Hepatic stellate cell (primary cell): Measurements from ENCODE around the gene MCEMP1.
"Not testable (repeated sequence)": the region's sequence is repeated elsewhere in the genome, so short reads cannot be mapped to it uniquely, and the experiment has no call there.

Source experiments
- DNase-seq: peaks from one replicate; pipeline ENCODE4 v3.0.0; 2011; ENCODE audit warnings: low spot score

The MCEMP1 gene

DNA sequence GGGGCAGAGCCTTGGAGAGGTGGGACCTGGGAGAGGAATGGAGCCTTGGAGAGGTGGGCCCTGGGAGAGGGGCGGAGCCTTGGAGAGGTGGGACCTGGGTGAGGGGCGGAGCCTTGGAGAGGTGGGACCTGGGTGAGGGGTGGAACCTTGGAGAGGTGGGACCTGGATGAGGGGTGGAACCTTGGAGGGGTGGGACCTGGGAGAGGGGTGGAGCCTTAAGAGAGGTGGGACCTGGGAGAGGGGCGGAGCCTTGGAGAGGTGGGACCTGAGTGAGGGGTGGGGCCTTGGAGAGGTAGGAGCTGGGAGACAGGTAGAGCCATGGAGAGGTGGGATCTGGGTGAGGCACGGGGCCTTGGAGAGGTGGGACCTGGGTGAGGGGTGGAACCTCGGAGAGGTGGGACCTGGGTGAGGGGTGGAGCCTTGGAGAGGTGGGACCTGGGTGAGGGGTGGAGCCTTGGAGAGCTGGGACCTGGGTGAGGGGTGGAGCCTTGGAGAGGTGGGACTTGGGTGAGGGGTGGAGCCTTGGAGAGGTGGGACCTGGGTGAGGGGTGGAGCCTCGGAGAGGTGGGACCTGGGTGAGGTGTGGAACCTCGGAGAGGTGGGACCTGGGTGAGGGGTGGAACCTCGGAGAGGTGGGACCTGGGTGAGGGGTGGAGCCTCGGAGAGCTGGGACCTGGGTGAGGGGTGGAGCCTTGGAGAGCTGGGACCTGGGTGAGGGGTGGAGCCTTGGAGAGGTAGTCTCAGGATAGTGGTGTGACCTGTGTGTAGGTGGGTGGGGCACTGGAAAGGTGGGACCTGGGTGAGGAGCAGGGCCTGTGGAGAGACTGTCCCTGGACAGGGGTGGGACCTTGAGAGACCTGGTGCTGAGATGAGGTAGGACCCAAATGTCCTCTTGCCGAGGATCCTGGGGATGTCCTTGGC lies 33.0 kb upstream of the MCEMP1 start:
- DNase-seq: not testable (repeated sequence)

DNA sequence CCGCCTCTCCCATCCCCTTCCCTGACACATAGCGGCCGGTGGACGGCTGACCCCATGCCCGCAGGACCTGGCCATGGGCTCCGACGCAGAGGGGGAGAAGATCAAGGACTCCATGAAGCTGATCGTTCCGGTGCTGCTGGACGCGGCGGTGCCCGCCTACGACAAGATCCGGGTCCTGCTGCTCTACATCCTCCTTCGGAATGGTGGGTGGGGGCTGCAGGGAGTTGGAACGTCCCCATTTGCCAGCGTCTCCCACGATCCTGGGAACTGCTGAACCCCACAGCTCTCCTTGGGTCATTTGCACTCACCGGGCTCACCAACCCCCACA lies 32.4 kb upstream of the MCEMP1 start:
- no peak for DNase-seq

DNA sequence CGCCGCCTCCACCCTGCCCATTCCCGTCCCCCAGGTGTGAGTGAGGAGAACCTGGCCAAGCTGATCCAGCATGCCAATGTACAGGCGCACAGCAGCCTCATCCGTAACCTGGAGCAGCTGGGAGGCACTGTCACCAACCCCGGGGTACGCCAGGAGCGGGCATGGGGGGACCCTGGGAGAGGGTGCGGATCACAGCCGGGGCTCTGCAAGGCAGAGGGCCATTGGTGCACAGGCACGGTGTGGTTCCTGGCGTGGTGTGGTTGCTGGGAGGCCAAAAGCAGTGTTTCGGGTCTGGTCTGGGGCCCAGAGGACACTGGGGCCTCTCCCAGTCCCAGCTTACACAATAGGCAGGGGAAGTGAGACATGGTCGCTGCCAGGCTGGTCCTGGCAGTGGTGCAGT lies 31.7 kb upstream of the MCEMP1 start:
- no peak for DNase-seq

DNA sequence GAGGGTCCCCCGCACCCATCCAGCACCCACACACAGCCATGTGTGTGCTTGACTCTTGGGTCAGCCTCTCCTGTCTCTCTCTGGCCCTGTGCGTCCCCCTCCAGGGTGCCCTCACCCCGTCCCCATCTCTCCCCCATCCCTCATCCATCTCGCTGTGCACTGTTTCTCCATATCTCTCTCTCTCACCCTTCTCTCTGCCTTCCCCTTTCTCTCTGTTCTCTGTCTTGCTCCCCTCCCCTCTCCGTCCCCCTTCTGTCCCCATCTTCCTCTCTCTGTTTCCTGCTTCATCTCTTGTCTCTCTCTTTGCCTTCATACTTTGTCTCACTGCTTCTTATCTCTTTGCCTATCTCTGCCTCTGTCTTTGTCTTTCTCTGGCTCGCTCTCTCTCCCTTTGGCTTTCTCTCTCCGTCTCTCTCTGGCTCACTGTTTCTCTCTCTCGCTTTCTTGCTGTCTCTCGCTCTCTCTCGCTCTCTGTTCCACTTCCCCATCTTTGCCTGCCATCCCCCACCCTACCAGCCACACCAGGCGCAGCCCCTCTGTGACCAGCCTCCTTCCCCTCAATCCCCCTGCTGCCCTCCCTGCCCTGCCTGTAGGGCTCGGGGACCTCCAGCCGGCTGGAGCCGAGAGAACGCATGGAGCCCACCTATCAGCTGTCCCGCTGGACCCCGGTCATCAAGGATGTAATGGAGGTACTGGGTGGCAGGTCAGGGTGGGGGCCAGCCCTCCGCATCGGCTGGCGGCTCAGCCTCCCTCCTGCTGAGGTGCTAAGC lies 31.0 kb upstream of the MCEMP1 start:
- no peak for DNase-seq

DNA sequence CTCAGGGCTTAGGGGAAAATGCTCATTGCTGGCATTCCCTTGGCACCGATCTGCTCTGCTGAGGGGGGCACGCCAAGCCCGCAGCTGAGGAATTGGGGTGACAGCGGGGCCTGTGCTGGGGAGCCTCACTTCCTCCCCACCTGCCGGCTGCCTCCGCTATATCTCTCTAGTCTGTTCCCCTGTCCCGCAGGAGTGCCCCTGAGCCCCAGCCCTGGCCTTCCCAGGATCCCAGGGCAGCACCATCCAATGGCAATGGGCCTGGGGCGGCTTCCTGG lies 30.5 kb upstream of the MCEMP1 start:
- no peak for DNase-seq

DNA sequence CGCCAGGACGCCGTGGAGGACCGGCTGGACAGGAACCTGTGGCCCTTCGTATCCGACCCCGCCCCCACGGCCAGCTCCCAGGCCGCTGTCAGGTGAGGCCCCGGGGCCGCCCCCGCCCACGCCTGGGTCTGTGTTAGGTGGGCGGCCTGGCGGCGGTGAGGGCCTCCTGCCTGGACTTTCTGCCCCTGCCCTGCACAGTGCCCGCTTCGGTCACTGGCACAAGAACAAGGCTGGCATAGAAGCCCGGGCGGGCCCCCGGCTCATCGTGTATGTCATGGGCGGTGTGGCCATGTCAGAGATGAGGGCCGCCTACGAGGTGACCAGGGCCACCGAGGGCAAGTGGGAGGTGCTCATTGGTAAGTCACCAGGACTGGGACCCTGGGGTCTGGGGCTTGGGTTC lies 29.7 kb upstream of the MCEMP1 start:
- DNase-seq: no peak

DNA sequence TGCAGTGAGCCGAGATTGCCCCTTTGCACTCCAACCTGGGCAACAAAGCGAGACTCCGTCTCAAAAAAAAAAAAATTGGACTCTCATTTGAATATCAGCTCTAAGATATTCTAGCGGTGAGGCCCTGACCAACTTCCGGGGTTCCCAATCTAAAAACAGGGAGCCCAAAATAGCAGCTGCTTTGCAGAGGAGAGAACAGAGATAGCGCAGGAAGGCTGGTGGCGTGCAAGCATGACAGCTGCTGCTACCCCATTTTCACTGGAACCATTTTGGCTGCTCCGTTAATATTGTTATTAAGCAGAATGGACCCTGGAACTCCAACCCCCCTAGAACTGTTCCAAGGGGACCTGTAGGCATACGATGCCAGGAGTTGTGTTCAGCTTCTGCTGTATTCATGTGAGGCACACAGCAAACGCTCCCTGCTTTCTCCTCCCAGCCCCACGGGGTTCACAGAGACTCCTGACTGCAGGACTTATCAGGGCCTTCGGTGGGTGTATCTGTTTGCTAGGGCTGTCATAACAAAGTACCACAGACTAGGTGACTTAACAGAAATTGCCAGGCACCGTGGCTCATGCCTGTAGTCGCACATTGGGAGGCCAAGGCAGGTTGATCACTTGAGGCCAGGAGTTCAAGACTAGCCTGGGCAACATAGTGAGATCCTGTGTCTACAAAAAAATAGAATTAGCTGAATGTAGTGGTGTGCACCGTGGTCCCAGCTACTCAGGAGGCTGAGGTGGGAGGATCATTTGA lies 28.4 kb upstream of the MCEMP1 start:
- DNase-seq: no peak

DNA sequence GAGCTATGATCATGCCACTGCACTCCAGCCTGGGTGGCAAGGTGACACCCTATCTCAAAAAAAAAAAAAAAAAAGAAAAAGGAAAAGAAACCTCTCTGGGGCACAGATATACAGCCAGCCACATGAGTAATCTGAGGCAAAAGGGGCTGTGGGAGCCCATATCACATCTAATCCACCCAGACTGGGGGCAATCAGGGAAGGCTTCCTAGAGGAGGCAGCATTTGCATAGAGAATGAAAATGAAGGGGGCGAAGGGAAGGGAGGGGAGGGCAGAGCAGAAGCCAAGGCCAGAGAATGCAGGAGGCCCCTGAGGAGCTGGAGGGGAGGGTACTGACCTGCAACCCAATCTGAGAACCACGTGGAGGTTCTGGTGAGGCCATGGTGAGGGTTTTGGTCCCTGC lies 26.7 kb upstream of the MCEMP1 start:
- DNase-seq: no peak

DNA sequence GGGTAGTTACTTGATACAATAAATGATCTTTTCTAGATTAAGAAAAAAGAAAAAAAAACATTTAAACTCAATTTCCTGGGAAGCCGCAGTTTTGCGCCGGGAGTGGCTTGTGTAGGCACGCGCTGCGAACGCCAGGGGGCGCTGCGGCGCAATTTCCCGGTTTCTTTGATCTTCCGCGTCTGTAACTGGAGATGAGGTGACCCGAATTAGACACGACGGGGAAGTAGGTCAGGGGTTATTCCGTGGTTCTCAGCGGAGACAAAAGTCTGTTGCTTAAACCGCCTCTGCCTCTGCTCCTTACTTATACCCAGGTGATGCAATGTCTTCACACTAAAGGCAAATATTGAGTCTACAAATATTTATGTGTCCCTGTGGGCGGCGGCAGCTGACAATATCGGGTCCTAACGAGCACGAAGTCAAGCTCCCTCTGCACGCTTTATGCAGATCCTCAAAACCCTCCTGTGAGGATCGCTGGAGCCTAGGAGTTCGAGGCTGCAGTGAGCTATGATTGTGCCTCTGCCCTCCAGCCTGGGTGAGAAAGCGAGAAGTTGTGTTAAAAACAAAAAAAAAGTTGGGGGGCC lies 24.7 kb upstream of the MCEMP1 start:
- peak; percentile 78 for DNase-seq

DNA sequence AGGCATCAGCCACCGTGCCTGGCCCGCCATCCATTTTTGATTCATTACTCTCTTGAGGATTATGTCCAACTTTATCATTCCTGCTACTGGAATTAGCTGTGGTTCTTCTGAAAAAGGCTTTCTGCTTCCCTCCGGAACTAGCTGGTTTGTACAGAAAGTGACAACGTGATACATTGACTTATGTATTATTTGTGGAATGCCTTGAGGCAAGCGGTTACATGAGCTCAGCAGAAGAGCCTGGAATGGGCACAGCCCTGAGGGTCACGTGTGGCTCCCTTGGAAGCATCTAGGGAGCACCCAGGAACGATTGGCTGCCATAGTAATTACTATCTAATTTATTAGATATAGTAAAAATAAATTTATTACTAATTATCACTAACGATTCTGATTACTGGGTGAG lies 22.5 kb upstream of the MCEMP1 start:
- DNase-seq: no peak

DNA sequence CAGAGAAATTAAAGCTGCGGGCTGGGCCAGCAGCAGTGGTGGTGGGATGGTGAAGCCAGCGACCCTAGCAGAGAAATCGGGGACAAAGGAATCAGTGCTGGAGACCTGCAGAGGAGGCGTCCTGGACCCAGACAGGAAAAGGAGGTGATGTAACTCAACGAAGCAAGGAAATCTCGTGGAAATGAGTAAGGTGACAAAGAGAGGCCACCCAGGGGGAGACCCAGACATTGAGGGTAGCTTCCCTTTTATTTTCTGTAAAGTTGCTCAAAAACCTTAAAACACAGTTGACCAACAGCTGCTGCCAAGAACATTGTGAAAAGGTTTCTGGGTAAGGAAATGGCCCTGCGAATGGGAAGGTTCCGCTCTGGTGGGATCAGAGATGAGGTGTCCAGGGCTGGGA lies 21.3 kb upstream of the MCEMP1 start:
- no peak for DNase-seq

DNA sequence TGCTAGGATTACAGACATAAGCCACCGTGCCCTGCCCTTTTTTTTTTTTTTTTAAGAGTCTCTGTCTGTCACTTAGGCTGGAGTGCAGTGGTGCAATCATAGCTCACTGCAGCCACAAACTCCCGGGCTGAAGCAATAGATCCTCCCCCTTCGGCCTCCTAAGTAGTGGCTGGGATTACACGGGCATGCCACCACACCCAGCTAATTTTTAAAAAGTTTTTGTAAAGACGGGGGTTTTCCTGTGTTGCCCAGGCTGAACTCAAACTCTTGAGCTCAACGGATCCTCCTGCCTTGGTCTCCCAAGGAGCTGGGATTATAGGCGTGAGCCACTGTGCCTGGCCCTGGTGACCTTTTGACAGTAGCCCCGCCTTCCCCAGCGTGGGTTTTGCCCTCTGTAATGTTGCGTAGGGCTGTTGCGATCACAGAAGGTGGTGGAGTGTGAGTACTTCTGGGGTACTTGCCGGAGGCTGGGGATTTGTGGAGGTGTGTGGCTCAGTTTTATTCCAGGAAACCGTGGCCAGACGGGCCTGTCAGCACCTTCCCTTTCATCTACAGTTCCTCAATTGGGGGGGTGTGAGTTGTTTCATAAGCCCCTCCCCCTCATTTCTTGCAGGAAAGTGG lies 19.6 kb upstream of the MCEMP1 start:
- DNase-seq: no peak

DNA sequence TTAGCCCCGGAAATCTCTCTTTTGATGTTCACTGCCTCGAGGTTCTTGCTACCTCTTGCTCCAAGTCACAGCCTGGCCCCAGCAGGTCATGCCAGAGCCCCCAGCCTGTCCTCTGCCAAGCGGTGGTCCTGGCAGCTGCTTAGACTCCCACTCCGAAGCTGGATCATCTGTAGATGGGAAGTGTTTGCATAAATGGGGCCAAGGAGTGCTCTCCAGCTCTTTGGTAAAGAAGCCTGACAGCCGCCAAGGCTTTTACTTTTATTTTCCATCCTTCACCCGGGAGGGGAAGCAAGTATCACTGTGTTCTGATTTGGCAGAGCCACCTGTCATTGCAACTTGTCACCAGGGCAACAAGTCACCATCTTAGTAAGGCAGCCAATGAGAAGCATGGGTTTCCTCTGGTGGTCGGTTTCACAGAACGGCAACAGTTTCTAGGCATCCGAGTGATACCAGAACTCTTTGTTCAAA lies 18.6 kb upstream of the MCEMP1 start:
- no peak for DNase-seq

DNA sequence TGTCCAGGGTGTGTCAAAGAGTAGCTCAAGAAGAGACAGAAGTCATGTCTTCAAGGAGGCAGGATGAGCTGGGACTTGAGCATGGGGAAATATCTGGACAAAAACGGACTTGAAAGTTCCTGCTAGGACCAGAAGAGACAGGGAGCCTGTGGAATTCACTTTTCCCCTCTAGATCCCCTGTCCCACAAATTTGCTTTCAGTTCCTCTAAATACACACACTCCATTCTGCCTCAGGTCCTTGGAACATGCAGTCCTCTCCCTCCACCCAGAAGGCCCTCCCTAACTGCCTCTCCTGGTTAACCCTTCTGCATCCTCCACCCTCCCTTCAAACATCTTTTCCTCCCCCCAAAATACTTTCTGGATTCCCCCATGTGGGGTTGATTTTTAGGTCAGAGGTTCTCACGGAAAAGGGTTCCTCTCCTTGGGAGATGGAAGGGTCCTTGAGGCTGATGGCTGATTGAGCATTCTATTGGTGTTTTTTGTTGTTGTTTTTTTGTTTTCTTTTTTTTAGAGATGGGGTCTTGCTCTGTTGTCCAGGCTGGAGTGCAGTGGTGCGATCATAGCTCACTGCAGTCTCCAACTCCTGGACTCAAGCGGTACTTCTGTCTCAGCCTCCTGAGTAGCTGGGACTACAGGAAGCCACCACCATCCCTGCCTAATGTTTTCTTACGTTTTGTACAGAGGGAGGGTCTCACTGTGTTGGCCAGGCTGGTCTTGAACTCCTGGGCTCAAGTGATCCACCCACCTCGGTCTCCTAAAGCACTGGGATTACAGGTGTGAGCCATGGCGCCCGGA lies 14.9 kb upstream of the MCEMP1 start:
- DNase-seq: no peak

DNA sequence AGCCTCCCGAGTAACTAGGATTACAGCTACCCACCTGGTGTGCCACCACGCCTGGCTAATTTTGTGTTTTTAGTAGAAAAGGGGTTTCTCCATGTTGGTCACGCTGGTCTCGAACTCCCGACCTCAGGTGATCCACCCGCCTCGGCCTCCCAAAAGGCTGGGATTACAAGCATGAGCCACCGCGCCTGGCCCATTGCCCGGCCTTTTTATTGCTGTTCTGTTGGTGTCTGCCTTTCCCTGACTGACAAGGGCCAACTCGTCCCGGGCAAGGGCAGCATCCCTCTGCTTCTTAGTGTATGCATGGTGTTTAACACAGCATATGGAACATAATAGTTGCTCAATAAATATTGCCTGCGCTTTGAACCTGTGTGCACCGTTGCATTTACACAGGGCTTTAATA lies 14.2 kb upstream of the MCEMP1 start:
- DNase-seq: no peak

DNA sequence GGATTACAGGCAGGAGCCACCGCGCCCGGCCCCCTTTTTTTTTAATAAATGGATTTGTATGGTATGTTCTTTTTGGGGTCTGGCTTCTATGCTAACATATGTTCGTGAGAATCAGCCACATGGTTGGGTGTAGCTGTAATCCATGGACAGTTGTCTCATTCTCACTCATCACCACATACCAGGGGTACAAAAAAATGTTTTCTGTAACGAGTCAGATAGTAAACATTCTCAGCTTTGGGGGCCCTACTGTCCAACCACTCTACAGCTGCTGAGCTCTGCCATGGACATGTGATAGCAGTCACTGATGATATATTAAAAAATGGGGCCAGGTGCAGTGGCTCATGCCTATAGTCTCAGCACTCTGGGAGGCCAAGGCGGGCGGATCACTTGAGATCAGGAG lies 13.2 kb upstream of the MCEMP1 start:
- no peak for DNase-seq

DNA sequence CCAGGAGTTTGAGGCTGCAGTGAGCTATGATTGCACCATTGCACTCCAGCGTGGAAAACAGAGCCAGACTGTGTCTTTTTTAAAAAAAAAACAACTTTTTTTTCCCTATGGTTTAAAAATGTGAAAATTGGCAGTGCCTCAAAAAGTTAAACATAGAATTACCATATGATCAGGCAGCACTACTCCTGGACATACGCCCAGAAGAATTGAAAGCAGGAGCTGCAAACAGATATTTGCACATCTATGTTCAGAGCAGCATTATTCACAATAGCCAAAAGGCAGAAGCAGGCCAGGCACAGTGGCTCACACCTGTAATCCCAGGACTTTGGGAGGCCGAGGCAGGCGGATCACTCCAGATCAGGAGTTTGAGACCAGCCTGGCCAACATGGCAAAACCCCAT lies 11.8 kb upstream of the MCEMP1 start:
- no peak for DNase-seq

DNA sequence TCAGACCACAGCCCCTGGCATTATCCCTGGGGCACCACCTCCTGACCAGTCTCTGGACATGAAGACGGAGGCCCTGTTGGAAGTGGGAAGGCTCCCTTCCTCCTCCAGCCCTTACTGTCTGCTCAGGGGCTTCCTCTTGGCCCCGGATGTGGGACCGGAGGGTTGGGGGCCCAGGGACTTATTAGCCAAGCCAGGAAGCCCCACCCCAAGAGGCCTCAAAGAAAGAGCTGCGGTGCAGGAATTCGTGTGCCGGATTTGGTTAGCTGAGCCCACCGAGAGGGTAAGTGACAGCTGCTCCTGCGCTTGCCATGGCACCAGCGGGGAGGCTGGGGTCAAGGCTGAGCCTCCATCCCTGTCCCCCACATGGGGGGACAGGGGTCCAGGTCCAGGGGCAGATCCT lies 8.0 kb upstream of the MCEMP1 start, which contains the start of gene RETN:
RETN (plus strand) TSS at position 208 of the 400 bp plus-strand sequence. CDS start 278 bp downstream, outside the sequence.
- DNase-seq: no peak

DNA sequence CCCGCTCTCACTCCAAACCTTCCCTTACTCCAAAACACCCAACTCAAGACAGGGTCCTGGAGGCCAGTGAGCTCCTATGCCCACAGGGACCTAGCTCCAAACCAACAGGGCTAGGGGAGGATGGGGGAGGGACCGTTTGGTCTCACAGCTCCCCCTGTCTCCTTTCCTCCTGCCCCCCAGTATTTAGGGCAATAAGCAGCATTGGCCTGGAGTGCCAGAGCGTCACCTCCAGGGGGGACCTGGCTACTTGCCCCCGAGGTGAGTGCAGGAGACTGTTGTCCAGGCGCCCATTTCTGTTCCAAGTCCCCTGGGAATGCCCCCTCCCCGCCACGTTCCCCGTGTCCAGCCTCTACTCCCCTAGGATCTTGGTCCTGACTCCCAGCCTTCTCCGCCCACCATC lies 7.2 kb upstream of the MCEMP1 start:
- no peak for DNase-seq

DNA sequence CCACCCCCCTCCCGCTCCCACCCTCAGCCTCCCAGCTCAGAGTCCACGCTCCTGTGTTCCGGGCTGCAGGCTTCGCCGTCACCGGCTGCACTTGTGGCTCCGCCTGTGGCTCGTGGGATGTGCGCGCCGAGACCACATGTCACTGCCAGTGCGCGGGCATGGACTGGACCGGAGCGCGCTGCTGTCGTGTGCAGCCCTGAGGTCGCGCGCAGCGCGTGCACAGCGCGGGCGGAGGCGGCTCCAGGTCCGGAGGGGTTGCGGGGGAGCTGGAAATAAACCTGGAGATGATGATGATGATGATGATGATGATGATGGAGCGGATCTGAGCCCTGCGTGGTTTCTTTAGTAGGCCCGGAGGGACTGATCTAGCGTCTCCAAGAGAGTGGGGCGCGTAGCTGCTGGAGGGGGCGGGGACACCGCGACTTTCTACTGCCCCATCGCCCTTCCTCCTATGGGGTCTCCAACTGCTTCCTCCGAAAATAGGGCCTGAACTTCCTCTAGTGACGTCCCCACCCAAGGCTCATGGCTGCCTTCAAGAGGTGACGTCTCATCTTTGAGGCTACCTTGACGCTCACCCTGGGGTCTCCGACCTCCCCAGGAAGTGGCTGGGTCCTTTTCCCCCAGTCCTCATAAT lies 6.6 kb upstream of the MCEMP1 start:
- no peak for DNase-seq

DNA sequence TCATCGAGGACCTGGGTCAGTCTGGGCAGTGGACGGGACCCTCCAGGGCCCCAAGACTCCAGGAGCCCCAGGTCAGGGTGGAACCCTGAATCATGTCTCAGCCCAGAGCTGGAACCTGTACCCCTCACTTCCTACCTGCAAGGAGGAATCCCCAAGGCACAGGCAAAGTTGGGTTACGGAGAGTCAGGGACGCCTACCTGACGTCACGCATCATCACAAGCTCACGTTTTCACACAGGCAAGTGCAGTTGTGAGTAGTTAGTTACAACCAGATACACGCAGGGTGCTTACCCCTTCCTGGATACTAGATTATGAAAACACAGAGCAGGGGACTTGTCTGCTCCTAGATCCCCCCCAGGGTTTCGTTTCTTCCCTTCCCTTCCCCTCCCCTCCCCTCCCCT lies 6.1 kb upstream of the MCEMP1 start:
- DNase-seq: no peak
